Stimulated activated CD8-positive, alpha-beta memory T cell treated with anti-CD3 and anti-CD28 coated beads, Interleukin-15, amount 100 ng/mL, for 1 hour (primary cell): ENCODE data around the gene BCL2.
"Not testable (repeated sequence)": the region's sequence is repeated elsewhere in the genome, so short reads cannot be mapped to it uniquely, and the experiment has no call there.

Experiments used
- DNase-seq: peaks from one replicate; pipeline ENCODE4 v3.0.0-alpha.2; 2020; ENCODE audit warnings: low read depth

Gene BCL2

DNA sequence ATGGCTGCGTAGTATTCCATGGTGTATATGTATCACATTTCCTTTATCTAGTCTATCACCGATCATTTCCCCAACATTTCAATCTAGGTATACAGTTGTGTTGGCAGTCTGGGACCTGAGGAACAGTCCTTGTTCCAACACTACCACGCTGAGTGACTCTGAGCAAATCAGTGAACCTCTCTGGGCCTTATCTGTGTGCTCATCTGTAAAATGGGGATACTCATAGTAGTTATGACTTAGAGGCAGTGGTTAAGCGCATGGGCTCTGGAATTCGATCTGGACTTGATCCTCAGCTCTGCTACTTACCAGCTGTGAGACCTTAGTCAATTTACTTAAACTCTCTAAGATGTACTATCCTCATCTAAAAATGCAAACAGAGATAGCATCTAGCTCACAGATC, 85.1 kb downstream of the BCL2 start:
- DNase-seq = no peak

DNA sequence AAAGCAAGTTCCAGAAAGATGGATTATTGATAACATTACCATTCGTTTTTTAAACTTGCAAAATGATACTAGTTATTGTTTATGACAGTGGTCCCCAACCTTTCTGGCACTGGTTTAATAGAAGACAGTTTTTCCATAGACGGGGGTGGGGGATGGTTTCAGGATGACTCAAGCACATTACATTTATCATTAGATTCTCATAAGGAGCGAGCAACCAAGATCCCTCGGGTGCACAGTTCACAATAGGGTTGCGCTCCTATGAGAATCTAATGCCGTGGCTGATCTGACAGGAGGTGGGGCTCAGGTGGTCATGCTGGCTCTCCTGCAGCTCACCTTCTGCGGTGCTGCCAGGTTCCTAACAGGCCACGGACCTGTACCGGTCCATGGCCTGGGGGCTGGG, 86.2 kb downstream of the BCL2 start:
- no peak for DNase-seq

DNA sequence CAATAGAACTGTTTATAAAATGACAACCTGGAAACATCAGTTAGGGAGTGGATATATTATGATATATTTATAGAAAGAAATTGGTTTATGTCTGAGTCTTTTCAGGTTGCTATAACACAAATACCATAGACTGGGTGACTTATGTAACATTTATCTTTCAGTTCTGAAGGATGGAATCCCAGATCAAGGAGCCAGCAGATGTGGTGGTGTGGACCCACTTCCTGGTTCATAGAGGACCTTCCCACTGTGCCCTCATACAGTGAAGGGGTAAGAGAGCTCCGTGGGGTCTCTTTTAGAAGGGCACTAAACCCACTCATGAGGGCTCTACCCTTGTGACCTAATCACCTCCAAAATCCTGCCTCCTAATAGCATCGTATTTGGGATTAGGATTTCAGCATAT, 86.7 kb downstream of the BCL2 start:
- no peak for DNase-seq

DNA sequence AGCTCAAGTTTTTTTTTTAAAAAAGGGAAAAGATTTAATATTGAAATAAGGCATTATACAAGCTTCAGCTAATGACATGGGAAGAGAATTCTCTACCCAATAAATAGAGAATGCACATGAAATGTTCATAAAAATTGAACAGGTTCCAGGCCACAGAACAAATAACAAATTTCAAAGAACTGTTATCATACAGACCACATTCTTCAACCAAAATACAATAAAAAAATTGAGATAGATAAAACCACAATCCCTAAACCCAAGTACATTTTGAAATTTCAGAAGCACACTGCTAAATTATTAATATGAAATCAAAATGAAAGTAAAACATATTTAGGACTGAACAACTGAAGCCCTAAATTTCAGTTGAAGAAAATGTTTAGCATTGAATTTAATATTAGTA, 89.6 kb downstream of the BCL2 start:
- DNase-seq = no peak

DNA sequence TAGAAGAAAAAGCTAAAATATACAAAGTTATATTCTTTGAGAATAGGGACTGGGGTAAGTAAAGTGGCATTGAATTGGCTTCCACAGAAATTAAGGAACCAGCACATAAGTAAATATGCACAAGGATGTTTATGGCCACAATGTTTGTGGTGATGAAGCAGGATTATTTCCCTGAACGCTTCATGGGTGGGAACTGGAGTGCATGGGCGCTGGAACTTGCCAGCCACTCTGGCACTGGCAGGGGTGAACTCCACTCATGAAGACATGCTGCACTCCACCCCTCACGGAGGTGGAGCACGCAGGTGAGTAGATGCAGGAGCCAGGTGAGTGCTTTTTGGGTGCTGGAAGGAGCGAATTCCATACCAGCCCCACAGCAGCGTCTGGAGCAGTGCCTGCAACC, 94.1 kb downstream of the BCL2 start:
- no peak for DNase-seq

DNA sequence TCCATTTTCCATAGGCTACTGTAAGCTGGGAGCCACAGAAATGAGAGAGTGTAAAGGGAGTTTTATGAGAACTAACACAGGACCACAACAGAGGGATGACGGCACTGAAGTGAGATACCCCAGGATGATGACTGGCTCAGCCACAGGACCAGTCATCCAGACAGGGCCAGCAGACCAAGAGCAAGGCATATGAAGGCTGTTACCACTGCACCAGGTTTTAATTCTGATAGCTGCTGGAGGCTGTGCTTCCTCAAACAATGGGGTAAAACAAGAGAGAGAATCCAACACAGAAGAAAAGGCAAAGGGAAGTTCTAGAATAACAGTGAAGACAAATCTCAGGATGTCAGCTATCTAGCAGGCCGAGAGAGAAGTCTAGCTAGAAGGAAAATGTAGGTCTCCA, 94.9 kb downstream of the BCL2 start:
- DNase-seq = no peak

DNA sequence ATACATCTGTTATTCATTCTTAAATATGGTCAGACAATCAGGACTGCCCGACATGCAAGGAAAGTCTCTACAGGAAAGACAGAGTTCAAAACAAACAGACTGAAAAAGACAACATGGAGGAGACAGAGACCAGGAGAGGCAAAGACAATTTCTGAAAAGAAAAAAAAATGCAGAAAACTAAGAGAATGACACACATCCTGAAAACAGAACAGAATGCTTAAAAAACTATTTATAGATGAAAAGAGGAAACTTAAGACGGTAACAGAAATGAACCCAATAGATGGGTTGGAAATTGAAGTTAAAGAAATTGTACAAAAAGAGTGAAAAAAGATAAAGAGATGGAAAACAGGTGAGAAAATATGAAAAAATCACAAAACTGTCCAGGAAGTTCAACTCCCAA, 95.7 kb downstream of the BCL2 start:
- DNase-seq = no peak

DNA sequence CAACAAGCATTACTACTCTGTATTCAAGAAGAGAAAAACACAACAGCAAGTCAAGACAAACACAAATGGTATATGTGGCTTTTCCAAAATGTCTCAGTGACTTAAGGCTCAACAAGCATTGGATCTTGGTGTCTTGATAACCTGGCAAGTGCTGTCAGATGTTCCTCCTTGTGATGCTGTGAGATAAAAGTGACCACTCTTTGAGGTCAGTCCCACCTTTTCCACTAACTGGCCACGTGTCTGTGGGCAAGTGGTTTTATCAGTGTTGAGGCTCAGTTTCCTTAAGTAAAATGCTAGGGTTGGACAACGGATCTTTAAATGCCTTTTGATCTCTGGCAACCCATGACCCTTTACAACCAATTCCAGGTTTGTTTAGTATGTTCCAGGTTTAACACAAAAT, 98.7 kb downstream of the BCL2 start:
- no peak for DNase-seq

DNA sequence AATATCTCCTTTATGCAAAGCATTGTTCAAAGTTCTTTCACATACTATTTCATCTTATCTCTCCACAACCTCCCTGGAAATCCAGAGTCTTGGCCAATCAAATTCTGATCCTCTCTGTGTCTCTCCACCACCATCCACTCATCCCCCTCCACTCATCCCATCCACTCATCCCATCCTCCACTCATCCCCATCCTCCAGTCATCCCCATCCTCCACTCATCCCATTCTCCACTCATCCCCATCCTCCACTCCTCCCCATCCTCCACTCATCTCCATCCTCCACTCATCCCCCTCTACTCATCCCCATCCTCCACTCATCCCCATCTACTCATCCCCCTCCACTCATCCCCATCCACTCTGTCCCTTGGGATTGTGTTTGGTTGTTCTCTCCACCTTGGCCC, 101.1 kb downstream of the BCL2 start:
- no peak for DNase-seq

DNA sequence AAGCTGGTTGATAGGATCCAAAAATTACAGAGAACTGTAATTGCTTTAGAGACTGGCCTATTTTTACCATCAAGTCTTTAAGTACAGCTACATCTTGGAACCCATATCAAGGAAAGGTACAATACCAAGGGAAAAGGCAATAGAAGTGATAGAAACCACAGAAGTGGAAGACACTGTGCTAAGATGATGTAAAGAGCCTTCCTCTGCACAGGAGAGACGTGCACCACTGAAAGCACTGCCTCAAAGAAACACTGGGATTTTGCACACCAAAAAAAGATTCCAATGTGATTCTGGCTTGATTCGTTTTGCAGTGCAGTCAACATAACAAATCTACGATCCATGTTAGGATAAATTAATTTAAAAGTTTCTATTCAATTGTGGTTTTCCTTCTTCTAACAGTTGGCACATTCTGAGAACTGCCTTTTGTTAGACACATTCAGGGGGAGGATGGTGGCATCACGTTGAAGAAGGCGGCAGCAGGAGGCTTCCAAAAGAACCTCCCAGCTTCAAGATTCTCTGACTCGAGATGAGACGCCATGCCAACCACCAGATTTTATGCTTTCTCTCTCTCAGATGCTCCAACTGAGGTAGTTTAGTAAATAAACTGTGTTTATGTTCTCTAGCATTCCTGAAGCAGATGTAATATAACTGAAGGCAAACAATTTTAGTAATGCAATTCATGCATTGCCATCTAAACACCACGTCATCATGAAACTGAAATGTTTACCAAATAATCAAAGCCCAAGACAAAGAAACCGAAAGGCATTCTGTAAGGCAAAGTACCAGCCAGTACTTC, 102.9 kb downstream of the BCL2 start:
- no peak for DNase-seq

DNA sequence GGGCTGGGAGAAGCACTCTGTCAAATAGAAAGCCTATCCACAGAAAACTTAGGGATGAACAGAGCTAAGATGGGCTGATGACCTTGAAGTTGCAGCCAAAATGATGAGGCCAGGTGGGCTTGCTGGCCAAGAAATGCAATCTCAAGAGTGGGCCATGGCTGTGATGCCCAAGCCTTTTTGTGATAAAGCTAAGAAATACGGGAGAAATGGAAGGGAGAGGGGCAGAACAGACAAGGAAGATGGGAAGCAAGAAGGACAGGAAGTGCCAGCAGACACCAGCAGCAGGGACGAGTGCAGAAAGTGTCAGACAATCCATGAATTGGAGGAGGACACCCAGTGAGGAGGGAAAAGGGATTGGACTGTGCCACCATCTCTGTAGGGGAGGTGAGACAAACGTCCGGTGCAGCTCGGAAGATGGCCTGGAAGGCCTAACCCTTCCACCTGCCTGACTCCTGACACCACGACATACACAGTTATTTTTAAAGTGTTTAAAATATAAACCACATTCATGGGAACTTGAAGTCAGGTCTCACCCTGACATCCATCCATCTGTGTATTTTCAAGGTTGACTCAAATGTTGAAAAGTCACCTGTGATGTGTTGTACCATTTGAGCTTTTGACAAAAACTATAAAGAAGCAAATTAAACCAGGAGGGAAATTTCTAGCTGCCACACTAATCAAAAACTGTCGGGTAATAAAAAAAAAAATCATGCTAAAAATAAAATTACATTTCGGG, 105.5 kb downstream of the BCL2 start:
- no peak for DNase-seq

DNA sequence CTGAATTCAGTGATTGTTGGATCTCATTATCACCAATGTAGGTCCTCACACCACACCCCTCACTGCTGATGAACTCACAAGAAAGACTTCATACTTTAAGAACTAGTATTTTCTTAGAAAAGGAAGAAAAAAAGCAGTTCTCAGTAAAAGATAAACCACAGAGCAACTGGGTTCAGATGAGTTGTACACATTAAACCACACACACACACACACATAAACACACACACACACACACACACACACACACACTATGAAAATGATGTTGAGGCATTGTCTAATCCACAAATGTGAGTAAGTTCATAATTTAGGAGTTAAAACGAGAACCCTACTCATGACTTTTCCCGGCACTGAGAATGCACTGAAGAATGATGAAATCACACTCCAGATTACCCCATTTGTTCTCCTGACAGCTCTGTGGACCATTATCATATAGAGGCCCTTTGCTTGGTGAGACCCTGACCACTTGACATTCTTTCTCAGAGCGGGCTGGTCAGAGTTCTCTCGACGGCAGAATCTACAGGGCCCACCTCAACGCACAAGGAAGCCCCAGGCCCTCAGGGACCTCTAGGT, 106.2 kb downstream of the BCL2 start:
- no peak for DNase-seq

DNA sequence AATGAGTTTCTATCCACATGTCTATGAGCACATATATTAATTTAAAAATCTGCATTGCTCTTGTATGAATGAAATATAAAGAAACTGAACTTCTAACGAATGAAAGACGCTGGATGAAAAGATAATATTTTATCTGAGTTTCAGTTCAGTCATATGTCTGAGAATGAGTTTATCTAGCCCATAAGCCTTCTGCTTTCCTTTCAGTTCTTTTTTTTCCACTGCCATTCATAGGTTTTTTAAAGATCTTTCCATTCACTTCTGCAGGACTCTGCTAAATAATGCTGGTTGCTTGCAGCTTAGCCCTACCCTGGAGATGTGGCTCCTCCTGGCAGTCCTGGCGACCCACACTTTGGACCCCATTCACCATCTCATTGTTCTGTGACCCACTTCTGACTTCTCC, 109.0 kb downstream of the BCL2 start:
- DNase-seq = no peak

DNA sequence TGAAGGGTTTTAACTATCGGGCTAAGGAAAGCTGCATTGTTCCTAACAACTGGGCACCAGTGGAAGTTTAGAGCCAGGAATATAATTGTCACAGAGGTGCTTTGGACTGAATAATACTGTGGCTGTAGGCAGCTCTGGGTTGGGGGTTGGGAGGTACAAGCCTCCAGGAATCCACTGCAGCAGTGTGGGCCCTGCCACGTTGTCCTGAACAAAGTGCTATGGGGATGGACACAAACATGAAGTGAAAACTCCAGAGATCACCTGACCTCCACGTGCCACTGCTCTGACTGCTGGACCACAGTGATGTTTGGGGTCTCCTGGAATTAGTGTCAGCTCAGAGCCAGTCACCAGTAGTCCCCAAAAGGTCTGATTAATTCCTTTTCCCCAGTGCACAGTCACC, 110.9 kb downstream of the BCL2 start:
- no peak for DNase-seq

DNA sequence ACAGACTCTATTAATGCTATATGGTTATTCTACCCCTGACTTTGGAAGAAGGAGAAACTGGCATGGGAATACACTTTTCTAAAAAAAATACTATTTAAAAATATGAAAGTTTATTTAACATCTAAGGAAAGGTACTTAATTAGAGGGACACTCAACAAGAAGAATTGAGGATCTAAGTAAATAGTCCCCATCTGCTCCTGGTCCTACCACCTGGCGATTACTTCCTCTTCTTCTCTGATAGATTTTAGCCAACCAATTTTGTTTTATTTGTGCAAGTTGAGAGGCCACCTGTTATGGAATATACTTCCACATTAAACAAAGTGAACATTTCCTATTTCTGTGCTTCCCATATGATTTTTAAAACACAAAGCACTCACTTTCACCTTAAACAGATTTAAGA, 111.7 kb downstream of the BCL2 start:
- no peak for DNase-seq

DNA sequence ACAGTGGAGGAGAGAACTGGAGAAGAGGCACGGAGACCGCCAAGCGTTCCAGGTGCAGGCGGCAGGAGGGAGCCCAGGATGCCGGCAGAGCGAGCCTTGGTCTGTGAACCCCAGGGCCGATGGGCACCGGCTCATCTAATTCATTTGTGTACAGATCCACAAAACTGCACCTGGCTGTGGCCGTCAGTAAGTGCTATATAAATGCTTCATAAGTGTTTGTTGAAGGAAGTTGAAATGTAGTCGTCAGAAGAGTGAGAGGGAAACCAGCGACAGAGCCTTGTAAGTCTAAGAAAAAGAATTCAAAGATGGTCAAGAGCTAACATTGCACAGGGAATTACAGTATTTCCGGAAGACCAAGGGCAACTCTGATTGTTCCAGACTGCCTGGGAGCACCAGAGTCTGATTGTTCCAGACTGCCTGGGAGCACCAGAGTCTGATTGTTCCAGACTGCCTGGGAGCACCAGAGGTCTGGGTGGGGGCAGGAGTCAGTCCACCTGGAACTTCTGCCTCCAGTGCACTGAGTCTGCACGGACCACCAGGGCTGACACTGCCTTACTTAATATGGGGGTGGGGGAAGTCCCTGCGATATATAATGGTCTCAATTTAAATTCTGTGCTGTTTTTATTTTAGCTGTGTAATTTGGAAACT, 112.3 kb downstream of the BCL2 start:
- no peak for DNase-seq

DNA sequence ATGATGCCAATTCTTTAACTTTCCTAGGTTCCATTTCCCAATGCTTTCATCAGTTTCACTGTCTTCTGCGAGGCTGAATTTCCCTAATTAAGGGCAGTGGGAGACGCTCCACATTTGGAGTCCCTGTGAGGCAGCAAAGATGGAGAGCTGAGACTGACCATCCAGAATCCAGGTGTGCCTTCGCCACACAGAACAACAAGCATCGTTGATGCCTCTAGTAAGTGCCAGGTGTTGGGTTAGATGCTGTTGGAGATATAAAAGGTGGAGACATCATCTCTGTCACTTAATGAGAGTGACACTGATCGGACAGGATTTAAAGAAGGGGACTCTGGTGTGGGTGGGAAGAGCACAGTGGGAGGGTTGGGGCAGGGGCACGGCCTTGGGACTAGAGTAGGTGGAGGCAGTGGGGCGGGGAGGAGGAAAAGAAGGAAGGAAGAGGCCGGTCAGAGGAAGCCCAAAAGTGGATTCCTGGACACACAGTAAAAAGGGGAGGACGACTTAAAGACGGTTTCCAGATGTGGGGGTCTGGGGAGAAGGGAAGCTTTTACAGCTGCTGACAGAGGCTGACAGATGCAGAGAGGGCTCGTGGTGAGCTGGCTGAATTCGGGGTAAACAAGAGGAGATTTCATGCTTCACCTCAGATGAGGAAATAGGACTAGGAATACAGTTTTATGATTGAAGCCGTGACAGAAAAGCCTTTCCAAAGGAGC, 113.0 kb downstream of the BCL2 start:
- DNase-seq = no peak

DNA sequence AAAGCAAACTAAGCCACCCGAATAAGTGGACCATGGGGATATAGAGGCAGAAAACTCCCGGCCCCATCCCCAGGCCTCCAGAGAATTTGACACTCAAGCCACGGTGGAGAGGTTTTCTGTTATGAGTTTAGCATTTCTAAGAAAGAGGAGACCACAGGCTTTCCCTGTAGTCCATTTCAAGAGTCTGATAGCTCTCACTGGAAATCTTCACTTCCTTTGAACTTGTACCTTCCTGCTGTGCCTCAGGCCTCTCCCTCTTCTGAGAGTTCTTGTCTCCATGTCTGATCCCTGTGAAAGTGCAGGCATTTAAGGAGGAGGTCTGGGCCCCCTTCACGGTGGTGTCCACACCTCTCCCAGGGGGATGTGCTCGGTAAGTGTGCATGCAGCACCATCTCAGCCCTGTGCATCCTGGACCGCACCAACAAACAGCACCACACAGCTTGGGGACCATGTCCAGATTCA, 113.7 kb downstream of the BCL2 start:
- no peak for DNase-seq

DNA sequence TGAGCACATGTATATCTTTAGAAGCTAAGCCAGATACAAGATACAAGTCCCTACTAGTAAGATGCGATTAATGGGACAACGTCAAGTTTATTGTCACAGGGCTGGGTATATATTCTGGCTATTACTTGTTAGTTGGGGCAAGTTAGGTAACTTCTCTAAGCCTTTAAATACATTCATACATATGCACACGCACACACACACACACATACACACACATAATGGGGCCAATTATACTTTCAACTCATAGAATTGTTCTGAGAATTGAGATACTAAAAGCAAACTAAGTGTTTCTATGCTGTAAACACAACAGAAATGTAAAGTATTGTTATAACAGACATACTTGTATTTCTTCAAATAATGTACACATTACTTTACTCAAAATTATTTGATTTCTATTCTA, 116.1 kb downstream of the BCL2 start:
- no peak for DNase-seq

DNA sequence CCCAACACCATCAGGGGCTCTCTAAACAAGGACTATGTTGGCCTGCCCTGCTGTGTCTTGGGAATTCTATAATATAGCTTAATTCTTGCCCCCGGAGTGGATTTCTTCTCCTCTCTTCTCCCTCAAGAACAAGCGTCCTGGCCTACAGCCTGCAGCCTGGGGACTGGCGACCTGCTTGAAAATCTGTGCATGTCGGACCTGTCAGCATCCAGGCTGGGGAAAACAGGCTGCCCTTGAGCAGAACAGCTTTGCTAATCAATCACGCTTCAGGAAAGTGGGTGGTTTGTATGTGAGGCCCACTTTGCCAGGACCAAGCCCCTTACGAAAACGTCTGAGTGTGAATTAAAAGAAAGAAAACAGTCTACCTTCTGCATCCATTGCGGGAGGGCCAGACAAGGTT, 116.7 kb downstream of the BCL2 start:
- no peak for DNase-seq

DNA sequence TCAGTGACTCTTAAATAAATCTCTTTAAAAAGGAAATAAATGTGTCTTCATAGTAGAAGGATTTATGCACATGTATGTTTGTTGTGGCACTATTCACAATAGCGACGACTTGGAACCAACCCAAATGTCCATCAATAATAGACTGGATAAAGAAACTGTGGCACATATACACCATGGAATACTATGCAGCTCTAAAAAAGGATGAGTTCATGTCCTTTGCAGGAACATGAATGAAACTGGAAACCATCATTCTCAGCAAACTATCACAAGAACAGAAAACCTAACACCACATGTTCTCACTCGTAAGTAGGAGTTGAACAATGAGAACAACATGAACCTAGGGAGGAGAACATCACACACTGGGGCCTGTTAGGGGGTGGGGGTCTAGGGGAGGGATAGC, 118.1 kb downstream of the BCL2 start:
- DNase-seq = not testable (repeated sequence)

DNA sequence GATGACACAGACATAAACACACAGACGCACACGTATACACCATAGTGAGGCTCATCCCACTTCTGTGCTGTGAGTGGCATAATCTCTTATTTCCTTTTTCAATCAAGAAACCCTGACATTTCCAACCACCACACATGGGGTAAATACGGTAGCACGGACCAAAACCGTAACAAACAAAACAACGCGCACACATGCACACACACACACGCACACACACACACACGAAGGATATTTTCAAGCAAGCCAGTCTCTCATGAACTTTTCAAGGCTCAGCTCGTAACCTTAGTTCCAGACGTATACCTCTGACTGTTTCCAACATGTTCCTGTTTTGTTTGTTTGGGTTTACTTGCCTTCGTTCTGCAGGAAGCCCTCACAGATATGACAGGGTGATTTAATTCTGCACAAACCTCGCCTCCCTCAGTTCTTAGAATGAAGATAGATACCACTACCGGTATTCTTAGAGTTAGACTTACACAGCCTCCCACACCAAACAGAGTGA, 119.8 kb downstream of the BCL2 start:
- DNase-seq = no peak
